ENCODE measurements around the gene KREMEN1. TPM values are rescaled to one million over a fixed set of nuclear protein-coding genes. Genes with fewer than 3 reads are reported as not detected.

KREMEN1 gene
- total and polyA plus RNA-seq, 12 donors = 4.3 to 58.7 (median 27.8) TPM

GRCh38 chr22:29061773-29062172 is 11.1 kb upstream of the KREMEN1 start, which contains the start of gene C22orf31:
Gene C22orf31, minus strand, starts transcription at chr22:29061831. Its CDS starts 39 bp downstream, at chr22:29061792.
- H3K36me3 ChIP-seq (replicated peaks in 1 of 2) = no peaks in the 10 kb centered on the region
- 69 to 84% (median 74%) methylated on average over 2 of the region's 2 CpGs for WGBS, 4 donors
- H3K4me3 ChIP-seq = no peak within 1 kb of the TSS
- no peak for DNase-seq
- H3K4me1 ChIP-seq (replicated peaks in 1 of 2) = peaks cover 0 to 5% of the 10 kb centered on the region in 2 donors
- H3K27ac ChIP-seq = no peak within 1 kb of the TSS
- TF ChIP-seq, protein P1, sequence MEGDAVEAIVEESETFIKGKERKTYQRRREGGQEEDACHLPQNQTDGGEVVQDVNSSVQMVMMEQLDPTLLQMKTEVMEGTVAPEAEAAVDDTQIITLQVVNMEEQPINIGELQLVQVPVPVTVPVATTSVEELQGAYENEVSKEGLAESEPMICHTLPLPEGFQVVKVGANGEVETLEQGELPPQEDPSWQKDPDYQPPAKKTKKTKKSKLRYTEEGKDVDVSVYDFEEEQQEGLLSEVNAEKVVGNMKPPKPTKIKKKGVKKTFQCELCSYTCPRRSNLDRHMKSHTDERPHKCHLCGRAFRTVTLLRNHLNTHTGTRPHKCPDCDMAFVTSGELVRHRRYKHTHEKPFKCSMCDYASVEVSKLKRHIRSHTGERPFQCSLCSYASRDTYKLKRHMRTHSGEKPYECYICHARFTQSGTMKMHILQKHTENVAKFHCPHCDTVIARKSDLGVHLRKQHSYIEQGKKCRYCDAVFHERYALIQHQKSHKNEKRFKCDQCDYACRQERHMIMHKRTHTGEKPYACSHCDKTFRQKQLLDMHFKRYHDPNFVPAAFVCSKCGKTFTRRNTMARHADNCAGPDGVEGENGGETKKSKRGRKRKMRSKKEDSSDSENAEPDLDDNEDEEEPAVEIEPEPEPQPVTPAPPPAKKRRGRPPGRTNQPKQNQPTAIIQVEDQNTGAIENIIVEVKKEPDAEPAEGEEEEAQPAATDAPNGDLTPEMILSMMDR (IDR thresholded peaks at IDR 0.05) = no peak
- no peak for TF ChIP-seq POLR2A (IDR thresholded peaks at IDR 0.05)
- H3K27me3 ChIP-seq = no peaks in the 10 kb centered on the region
- intact Hi-C loops (cut with DNase I) = no loop called here
- H3K9me3 ChIP-seq (replicated peaks in 1 of 3) = no peaks in the 10 kb centered on the region

GRCh38 chr22:29062286-29062821 is 10.5 kb upstream of the KREMEN1 start:
- DNase-seq = peak in 1 of 7 donors; percentile 6
- Histone ChIP-seq H3K36me3 (replicated peaks in 1 of 2) (no peaks in the 10 kb centered on the region), H3K4me3 (no peak overlapping the region), H3K4me1 (replicated peaks in 1 of 2) (peaks cover 0 to 5% of the 10 kb centered on the region in 2 donors), H3K27ac (no peak overlapping the region), H3K9me3 (replicated peaks in 1 of 3) (no peaks in the 10 kb centered on the region), H3K27me3 (no peaks in the 10 kb centered on the region)
- WGBS, 4 donors = 60 to 74% (median 72%) methylated on average over 7 to 8 of the region's 8 CpGs
- no peak for TF ChIP-seq POLR2A (IDR thresholded peaks at IDR 0.05)
- TF ChIP-seq, protein P1 (IDR thresholded peaks at IDR 0.05) = no peak
- intact Hi-C loops (cut with DNase I) = no loop called here

GRCh38 chr22:29065468-29066190 is 7.2 kb upstream of the KREMEN1 start:
- TF ChIP-seq POLR2A (IDR thresholded peaks at IDR 0.05) = no peak
- TF ChIP-seq, protein P1 (IDR thresholded peaks at IDR 0.05) = no peak
- no peak overlapping the region for H3K27ac ChIP-seq
- no peaks in the 10 kb centered on the region for H3K27me3 ChIP-seq
- intact Hi-C loops (cut with DNase I) = no loop called here
- peaks cover 0 to 4% of the 10 kb centered on the region in 2 donors for H3K4me1 ChIP-seq (replicated peaks in 1 of 2)
- no peaks in the 10 kb centered on the region for H3K9me3 ChIP-seq (replicated peaks in 1 of 3)
- H3K4me3 ChIP-seq = no peak overlapping the region
- no peaks in the 10 kb centered on the region for H3K36me3 ChIP-seq (replicated peaks in 1 of 2)
- 34 to 41% (median 36%) methylated on average over 7 of the region's 7 CpGs for WGBS, 4 donors
- no peak for DNase-seq

- no peaks in the 10 kb centered on the region for H3K9me3 ChIP-seq (replicated peaks in 1 of 3)
- 67 to 73% (median 72%) methylated on average over 4 of the region's 4 CpGs for WGBS, 4 donors
- no peaks in the 10 kb centered on the region for H3K27me3 ChIP-seq
- H3K36me3 ChIP-seq (replicated peaks in 1 of 2) = no peaks in the 10 kb centered on the region
- intact Hi-C loops (cut with DNase I) = no loop called here
- DNase-seq = peak in 2 of 7 donors; percentile 26 to 35
- no peak overlapping the region for H3K4me3 ChIP-seq
- no peak overlapping the region for H3K27ac ChIP-seq
- no peak for TF ChIP-seq POLR2A (IDR thresholded peaks at IDR 0.05)
- TF ChIP-seq, protein P1 (IDR thresholded peaks at IDR 0.05) = no peak
- H3K4me1 ChIP-seq (replicated peaks in 1 of 2) = peaks cover 0 to 27% of the 10 kb centered on the region in 2 donors
These were observed 3.4 kb upstream of the KREMEN1 start for GRCh38 chr22:29069463-29069862.
